ENCODE results near the gene ZFPM1.

The ZFPM1 gene

DNA sequence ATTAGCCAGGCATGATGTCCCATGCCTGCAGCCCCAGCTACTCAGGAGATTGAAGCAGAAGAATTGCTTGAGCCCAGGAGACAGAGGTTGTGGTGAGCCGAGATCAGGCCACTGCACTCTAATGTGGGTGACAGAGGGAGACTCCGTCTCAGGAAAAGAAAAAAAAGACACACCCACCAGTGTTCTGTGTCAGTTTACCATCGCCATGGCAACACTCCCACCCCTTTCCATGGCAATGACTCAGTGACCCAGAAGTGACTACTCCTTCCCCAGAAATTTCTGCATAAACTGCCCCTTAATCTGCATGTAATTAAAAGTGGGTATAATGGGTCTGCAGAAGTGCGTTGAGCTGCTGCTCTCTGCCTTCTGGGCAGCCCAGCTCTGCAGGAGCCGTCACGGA, 113.1 kb downstream of the ZFPM1 start:
- Histone ChIP-seq H3K9me3 (ENCODE audit: insufficient read depth, low read length) (no peaks in the 10 kb centered on the region), H3K79me2 (ENCODE audit: low read length) (peaks cover 19% of the 10 kb centered on the region), H3K4me1 (ENCODE audit: low read length) (peaks cover 11% of the 10 kb centered on the region), H3K27me3 (ENCODE audit: low read depth, low read length) (no peaks in the 10 kb centered on the region), H3K4me3 (ENCODE audit: low read length) (no peak overlapping the region), H3K27ac (ENCODE audit: low read length) (no peak overlapping the region), H3K9ac (ENCODE audit: low read length) (no peak overlapping the region), H3K36me3 (replicated peaks; ENCODE audit: low read depth, low read length) (no peaks in the 10 kb centered on the region), H2AFZ (ENCODE audit: low read depth, low read length) (no peak overlapping the region), H4K20me1 (ENCODE audit: insufficient read depth, low read length) (peaks cover 5% of the 10 kb centered on the region; the same call in 1 of the 2 replicates), H3K4me2 (ENCODE audit: low read length) (no peak overlapping the region)
- TF ChIP-seq, protein P1, sequence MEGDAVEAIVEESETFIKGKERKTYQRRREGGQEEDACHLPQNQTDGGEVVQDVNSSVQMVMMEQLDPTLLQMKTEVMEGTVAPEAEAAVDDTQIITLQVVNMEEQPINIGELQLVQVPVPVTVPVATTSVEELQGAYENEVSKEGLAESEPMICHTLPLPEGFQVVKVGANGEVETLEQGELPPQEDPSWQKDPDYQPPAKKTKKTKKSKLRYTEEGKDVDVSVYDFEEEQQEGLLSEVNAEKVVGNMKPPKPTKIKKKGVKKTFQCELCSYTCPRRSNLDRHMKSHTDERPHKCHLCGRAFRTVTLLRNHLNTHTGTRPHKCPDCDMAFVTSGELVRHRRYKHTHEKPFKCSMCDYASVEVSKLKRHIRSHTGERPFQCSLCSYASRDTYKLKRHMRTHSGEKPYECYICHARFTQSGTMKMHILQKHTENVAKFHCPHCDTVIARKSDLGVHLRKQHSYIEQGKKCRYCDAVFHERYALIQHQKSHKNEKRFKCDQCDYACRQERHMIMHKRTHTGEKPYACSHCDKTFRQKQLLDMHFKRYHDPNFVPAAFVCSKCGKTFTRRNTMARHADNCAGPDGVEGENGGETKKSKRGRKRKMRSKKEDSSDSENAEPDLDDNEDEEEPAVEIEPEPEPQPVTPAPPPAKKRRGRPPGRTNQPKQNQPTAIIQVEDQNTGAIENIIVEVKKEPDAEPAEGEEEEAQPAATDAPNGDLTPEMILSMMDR (IDR thresholded peaks at IDR 0.05; ENCODE audit: low read depth, low read length), result no peak
- no peak for TF ChIP-seq EZH2phosphoT487 (IDR thresholded peaks at IDR 0.05; ENCODE audit: low read depth)

DNA sequence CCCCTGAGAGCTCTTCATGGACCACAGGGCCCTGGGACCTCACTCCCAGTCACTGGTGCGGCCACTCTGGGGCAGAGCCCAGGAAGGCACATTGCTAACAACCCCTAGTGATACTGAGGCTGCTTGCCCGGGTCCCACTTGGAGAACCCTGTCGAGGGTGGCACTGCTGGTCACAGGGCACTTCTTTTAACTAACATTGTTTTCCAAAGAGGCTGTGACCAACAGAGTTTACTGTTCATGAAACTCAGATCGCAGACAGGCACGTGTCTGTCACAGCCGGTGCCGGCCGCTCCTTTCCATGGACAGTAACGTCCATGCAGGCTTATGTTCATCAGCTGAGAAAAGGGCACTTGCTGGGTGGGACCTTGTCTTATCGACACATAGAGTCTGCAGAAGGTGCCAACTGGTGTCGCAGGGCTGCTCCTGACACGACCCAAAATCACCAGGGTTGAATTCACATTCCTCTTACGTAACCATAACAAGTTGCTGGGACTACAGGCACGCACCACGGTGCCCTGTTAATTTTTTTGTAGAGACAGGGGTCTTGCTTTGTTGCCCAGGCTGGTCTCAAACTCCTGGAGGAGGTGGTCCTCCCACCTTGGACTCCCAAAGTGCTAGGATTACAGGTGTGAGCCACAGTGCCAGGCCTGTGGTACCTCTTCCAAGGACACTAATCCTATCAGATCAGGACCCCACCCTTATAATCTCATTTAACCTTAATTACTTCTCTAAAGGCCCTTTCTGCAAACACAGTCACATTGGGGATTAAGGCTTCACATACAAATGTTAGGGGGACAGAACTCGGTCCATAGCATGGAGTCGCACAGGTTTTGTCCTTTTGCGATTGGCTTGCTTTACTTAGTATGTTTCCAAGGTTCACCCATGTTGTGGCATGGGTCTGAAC, 115.9 kb downstream of the ZFPM1 start:
- Histone ChIP-seq H3K27ac (ENCODE audit: low read length) (no peak overlapping the region), H3K4me2 (ENCODE audit: low read length) (peak overlapping the region; percentile 95), H3K9ac (ENCODE audit: low read length) (peak overlapping the region; percentile 73), H4K20me1 (ENCODE audit: insufficient read depth, low read length) (peaks cover 11% of the 10 kb centered on the region), H3K9me3 (ENCODE audit: insufficient read depth, low read length) (no peaks in the 10 kb centered on the region), H3K79me2 (ENCODE audit: low read length) (peaks cover 47% of the 10 kb centered on the region), H3K36me3 (replicated peaks; ENCODE audit: low read depth, low read length) (peaks cover 7% of the 10 kb centered on the region), H3K27me3 (ENCODE audit: low read depth, low read length) (no peaks in the 10 kb centered on the region), H3K4me3 (ENCODE audit: low read length) (peak overlapping the region; percentile 99), H3K4me1 (ENCODE audit: low read length) (peaks cover 16% of the 10 kb centered on the region), H2AFZ (ENCODE audit: low read depth, low read length) (no peak overlapping the region)
- TF ChIP-seq EZH2phosphoT487 (IDR thresholded peaks at IDR 0.05; ENCODE audit: low read depth), result no peak
- TF ChIP-seq, protein P1 (IDR thresholded peaks at IDR 0.05; ENCODE audit: low read depth, low read length), result no peak

- Histone ChIP-seq H2AFZ (ENCODE audit: low read depth, low read length) (peak overlapping the region; percentile 27; the same call in 1 of the 2 replicates), H3K9me3 (ENCODE audit: insufficient read depth, low read length) (no peaks in the 10 kb centered on the region), H3K27me3 (ENCODE audit: low read depth, low read length) (no peaks in the 10 kb centered on the region), H3K4me2 (ENCODE audit: low read length) (peak overlapping the region; percentile 95), H3K9ac (ENCODE audit: low read length) (peak overlapping the region; percentile 73), H3K36me3 (replicated peaks; ENCODE audit: low read depth, low read length) (peaks cover 7% of the 10 kb centered on the region), H3K4me1 (ENCODE audit: low read length) (peaks cover 16% of the 10 kb centered on the region), H3K79me2 (ENCODE audit: low read length) (peaks cover 53% of the 10 kb centered on the region), H3K27ac (ENCODE audit: low read length) (no peak overlapping the region), H3K4me3 (ENCODE audit: low read length) (peak overlapping the region; percentile 99), H4K20me1 (ENCODE audit: insufficient read depth, low read length) (peaks cover 11% of the 10 kb centered on the region)
- TF ChIP-seq EZH2phosphoT487 (IDR thresholded peaks at IDR 0.05; ENCODE audit: low read depth), result no peak
- TF ChIP-seq, protein P1 (IDR thresholded peaks at IDR 0.05; ENCODE audit: low read depth, low read length), result no peak
Measured at GRCh38 chr16:88569614-88569984, 116.5 kb downstream of the ZFPM1 start.

DNA sequence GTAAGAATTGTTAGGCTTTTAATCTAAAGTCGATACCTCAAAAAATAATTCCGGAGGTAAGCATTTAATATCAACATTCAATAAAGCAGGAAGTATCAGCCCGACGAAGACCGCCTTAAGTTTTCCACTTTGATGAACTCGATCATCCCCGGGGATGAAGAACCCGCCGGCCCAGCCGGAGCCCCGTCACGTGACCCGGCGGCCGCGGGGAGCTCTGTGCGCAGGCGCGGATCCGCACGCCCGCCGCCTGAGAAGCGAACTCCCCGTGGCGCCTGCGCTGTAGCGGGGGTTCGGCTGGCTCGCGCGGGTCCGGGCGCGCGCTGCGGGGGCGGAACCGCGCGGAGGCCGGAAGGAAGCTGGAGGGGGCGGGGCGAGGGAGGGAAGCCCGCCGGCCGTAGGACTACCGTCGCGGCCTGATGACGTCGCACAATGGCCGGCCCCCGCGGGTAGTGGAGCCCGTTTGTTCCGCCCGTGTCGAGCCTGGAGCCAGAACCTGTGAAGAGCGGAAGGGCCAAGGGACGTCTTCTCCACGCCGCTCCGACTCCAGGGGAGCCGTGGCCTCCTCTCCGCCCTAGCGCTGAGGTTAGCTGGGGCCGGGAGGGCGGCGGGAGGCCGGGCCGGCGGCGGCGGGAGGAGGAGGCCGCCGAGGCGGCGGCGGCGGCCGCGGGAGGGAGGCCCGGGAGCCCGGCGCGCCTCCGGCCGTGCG, 117.1 kb downstream of the ZFPM1 start, which contains the start of gene ZC3H18:
TSS of gene ZC3H18 (plus strand) at position 419 of the 706 bp plus-strand sequence. CDS start 6,721 bp downstream, outside the sequence.
- Histone ChIP-seq H3K4me2 (ENCODE audit: low read length) (peak within 1 kb of the TSS; percentile 95), H3K27me3 (ENCODE audit: low read depth, low read length) (no peaks in the 10 kb centered on the region), H3K9ac (ENCODE audit: low read length) (peak within 1 kb of the TSS; percentile 73), H4K20me1 (ENCODE audit: insufficient read depth, low read length) (peaks cover 12% of the 10 kb centered on the region), H3K4me3 (ENCODE audit: low read length) (peak within 1 kb of the TSS; percentile 99), H3K36me3 (replicated peaks; ENCODE audit: low read depth, low read length) (peaks cover 8% of the 10 kb centered on the region), H3K27ac (ENCODE audit: low read length) (peak within 1 kb of the TSS; percentile 29; the same call in 1 of the 2 replicates), H2AFZ (ENCODE audit: low read depth, low read length) (peak within 1 kb of the TSS; percentile 27; the same call in 1 of the 2 replicates), H3K9me3 (ENCODE audit: insufficient read depth, low read length) (no peaks in the 10 kb centered on the region), H3K79me2 (ENCODE audit: low read length) (peaks cover 57% of the 10 kb centered on the region), H3K4me1 (ENCODE audit: low read length) (peaks cover 16% of the 10 kb centered on the region)
- TF ChIP-seq, protein P1 (IDR thresholded peaks at IDR 0.05; ENCODE audit: low read depth, low read length), result no peak
- no peak for TF ChIP-seq EZH2phosphoT487 (IDR thresholded peaks at IDR 0.05; ENCODE audit: low read depth)

Measured in OCI-LY3 (cell line).